GM23338 (cell line): Measurements from ENCODE around the gene VANGL1. TPM values are rescaled to one million over a fixed set of nuclear protein-coding genes. Genes with fewer than 3 reads are reported as not detected.

ENCODE experiments used
- ATAC-seq: fragments of 200-7000 bp; cut with Tn5 transposase; 3 replicates; pipeline ENCODE4 v1.9.1; 2020
- DNase-seq: peaks from one replicate; pipeline ENCODE4 v3.0.0-alpha.2; 2015; ENCODE audit warnings: low spot score
- H2AFZ ChIP-seq: fragments of 200-600 bp; sonication (generic); 2 replicates; pipeline ENCODE4 v1.8.0; 2016; ENCODE audit warnings: antibody characterized with exemption, mild to moderate bottlenecking, moderate library complexity
- H3F3A ChIP-seq: fragments of 200-600 bp; sonication (generic); replicated peaks from 2 replicates; pipeline ENCODE4 v1.8.0; 2017; ENCODE audit warnings: antibody characterized with exemption, mixed run types, low read depth
- H3K27ac ChIP-seq: fragments of 200-600 bp; sonication (generic); 2 replicates; pipeline ENCODE4 v1.6.1; 2016; ENCODE audit warnings: low read depth
- H3K27me3 ChIP-seq: fragments of 200-600 bp; sonication (generic); 2 replicates; pipeline ENCODE4 v1.8.0; 2016; ENCODE audit warnings: mild to moderate bottlenecking, mixed run types, moderate library complexity; ENCODE audit not compliant: insufficient read depth
- H3K36me3 ChIP-seq: fragments of 200-600 bp; sonication (generic); 2 replicates; pipeline ENCODE4 v1.8.0; 2016; ENCODE audit warnings: mild to moderate bottlenecking; ENCODE audit not compliant: insufficient read depth
- H3K4me1 ChIP-seq: fragments of 200-600 bp; sonication (generic); 2 replicates; pipeline ENCODE4 v1.8.0; 2016; ENCODE audit warnings: mild to moderate bottlenecking, moderate library complexity; ENCODE audit not compliant: insufficient read depth
- H3K4me2 ChIP-seq: fragments of 200-600 bp; sonication (generic); 2 replicates; pipeline ENCODE4 v1.7.1; 2017; ENCODE audit warnings: mixed run types
- H3K4me3 ChIP-seq: fragments of 200-600 bp; sonication (generic); 2 replicates; pipeline ENCODE4 v1.6.1; 2016; ENCODE audit warnings: mixed run types
- H3K79me2 ChIP-seq: fragments of 200-600 bp; sonication (generic); replicated peaks from 2 replicates; pipeline ENCODE4 v1.8.0; 2017; ENCODE audit warnings: mild to moderate bottlenecking; ENCODE audit not compliant: insufficient read depth
- H3K9me2 ChIP-seq: fragments of 200-600 bp; sonication (generic); 2 replicates; pipeline ENCODE4 v1.8.0; 2017; ENCODE audit not compliant: insufficient read depth
- H4K20me1 ChIP-seq: fragments of 200-600 bp; sonication (generic); replicated peaks from 2 replicates; pipeline ENCODE4 v1.8.0; 2017; ENCODE audit warnings: mild to moderate bottlenecking; ENCODE audit not compliant: insufficient read depth
- H3K27ac Mint-ChIP-seq: 2 replicates; pipeline ENCODE4 v1.8.0; 2020; ENCODE audit warnings: inconsistent platforms, mild to moderate bottlenecking, moderate library complexity, mixed read lengths
- H3K27me3 Mint-ChIP-seq: 3 replicates; pipeline ENCODE4 v1.8.0; 2022; ENCODE audit warnings: low read depth, mild to moderate bottlenecking, moderate library complexity, mixed read lengths, inconsistent platforms; ENCODE audit not compliant: insufficient read depth, poor library complexity
- H3K36me3 Mint-ChIP-seq: 3 replicates; pipeline ENCODE4 v1.8.0; 2021; ENCODE audit warnings: low read depth, mild to moderate bottlenecking, inconsistent platforms, moderate library complexity, mixed read lengths
- H3K4me1 Mint-ChIP-seq: 3 replicates; pipeline ENCODE4 v1.8.0; 2020; ENCODE audit warnings: mild to moderate bottlenecking, inconsistent platforms, mixed read lengths
- H3K4me3 Mint-ChIP-seq: 3 replicates; pipeline ENCODE4 v1.8.0; 2021; ENCODE audit warnings: moderate library complexity, mild to moderate bottlenecking, inconsistent platforms, mixed read lengths
- H3K9me3 Mint-ChIP-seq: 3 replicates; pipeline ENCODE4 v1.8.0; 2020; ENCODE audit warnings: moderate library complexity, mild to moderate bottlenecking, inconsistent platforms, mixed read lengths
- CREB1 ChIP-seq: fragments of 250-450 bp; sonication (Bioruptor Pico); IDR thresholded peaks from 2 replicates; pipeline ENCODE4 v1.5.0; 2020; ENCODE audit warnings: low read depth, mild to moderate bottlenecking, moderate library complexity
- CTCF ChIP-seq, 2 experiments: fragments of 200-600 bp in 1 of 2; sonication (generic) in 1 of 2; conservative IDR thresholded peaks; 2 replicates each; pipeline versions ENCODE4 v1.5.1 to v1.6.1; 2016 to 2017; ENCODE audit warnings: antibody characterized with exemption in 2 of 2, low read depth in 2 of 2, mild to moderate bottlenecking in 2 of 2, moderate library complexity in 1 of 2
- EZH2phosphoT487 ChIP-seq: fragments of 200-600 bp; sonication (generic); IDR thresholded peaks from one replicate; pipeline ENCODE4 v1.8.1; 2018; ENCODE audit warnings: antibody characterized with exemption; ENCODE audit not compliant: unreplicated experiment
- JUNB ChIP-seq: IDR thresholded peaks from one replicate; pipeline ENCODE4 v1.6.1; 2016; ENCODE audit warnings: antibody characterized with exemption; ENCODE audit not compliant: unreplicated experiment
- NANOG ChIP-seq: IDR thresholded peaks from 2 replicates; pipeline ENCODE4 v1.6.1; 2016; ENCODE audit warnings: antibody characterized with exemption, borderline replicate concordance
- POLR2AphosphoS5 ChIP-seq: IDR thresholded peaks from 2 replicates; pipeline ENCODE4 v1.6.1; 2016; ENCODE audit warnings: antibody characterized with exemption, low read depth
- REST ChIP-seq: IDR thresholded peaks from one replicate; pipeline ENCODE4 v1.6.1; 2018; ENCODE audit warnings: antibody characterized with exemption; ENCODE audit not compliant: unreplicated experiment
- STAT1 ChIP-seq: IDR thresholded peaks from one replicate; pipeline ENCODE4 v1.6.1; 2016; ENCODE audit warnings: antibody characterized with exemption; ENCODE audit not compliant: unreplicated experiment
- ZNF114 ChIP-seq: fragments of 250-450 bp; sonication (Bioruptor Pico); IDR thresholded peaks from 2 replicates; pipeline ENCODE4 v1.5.0; 2020; ENCODE audit warnings: mild to moderate bottlenecking, moderate library complexity
- ZNF331 ChIP-seq: fragments of 250-450 bp; sonication (Bioruptor Pico); IDR thresholded peaks from 2 replicates; pipeline ENCODE4 v1.5.0; 2020; ENCODE audit warnings: low read depth, mild to moderate bottlenecking, moderate library complexity
- ZNF462 ChIP-seq: fragments of 250-450 bp; sonication (Bioruptor Pico); IDR thresholded peaks from 2 replicates; pipeline ENCODE4 v1.5.0; 2020; ENCODE audit warnings: mild to moderate bottlenecking, moderate library complexity
- polyA plus RNA-seq: library from polyadenylated mRNA; unstranded; fragments of >200 nt; fragmentation: Nextera tagmentation; extraction: Ambion mirVana; gene quantifications from 2 replicates; pipeline ENCODE4 v1.2.1, GENCODE V29; 2016
- total RNA-seq: library from RNA; depleted of rRNA; stranded (reverse); fragments of >200 nt; shearing (Covaris generic); gene quantifications from 2 replicates; pipeline ENCODE4 v1.2.3, GENCODE V29; 2014

The VANGL1 gene
- total and polyA plus RNA-seq, 2 experiments from 2014 or later: 4.4 to 14.4 TPM

GRCh38 chr1:115647047-115647446 lies 5.3 kb downstream of the VANGL1 start:
- no peaks in the 10 kb centered on the region for H3K36me3 ChIP-seq
- peaks cover 67% of the 10 kb centered on the region for H3K4me1 ChIP-seq
- H3K27me3 ChIP-seq: no peaks in the 10 kb centered on the region
- H3K4me2 ChIP-seq: no peak overlapping the region
- Mint-ChIP-seq H3K36me3 (peaks cover 7% of the 10 kb centered on the region), H3K9me3 (no peaks in the 10 kb centered on the region), H3K4me3 (no peak overlapping the region), H3K27me3 (peaks cover 9% of the 10 kb centered on the region), H3K4me1 (peaks cover 15% of the 10 kb centered on the region), H3K27ac (no peak overlapping the region)
- no peak overlapping the region for H3K4me3 ChIP-seq
- H3K79me2 ChIP-seq: peaks cover 80% of the 10 kb centered on the region
- TF ChIP-seq CREB1 (CRISPR knock-in tag) (no peak), JUNB (no peak), CTCF (conservative IDR thresholded peaks at IDR 0.05; ENCODE audit: low read depth in 2 of 2) (no peak), ZNF462 (no peak), ZNF331 (CRISPR knock-in tag) (no peak), POLR2AphosphoS5 (no peak), STAT1 (no peak), NANOG (no peak), ZNF114 (no peak), REST (no peak), EZH2phosphoT487 (no peak)
- peaks cover 5% of the 10 kb centered on the region; the same call in 1 of the 2 replicates for H3K9me2 ChIP-seq
- H3K27ac ChIP-seq: no peak overlapping the region
- H3F3A ChIP-seq: peaks cover 7% of the 10 kb centered on the region; the same call in 1 of the 2 replicates
- no peak overlapping the region for H2AFZ ChIP-seq
- ATAC-seq (no peak), DNase-seq (no peak)
- peaks cover 18% of the 10 kb centered on the region for H4K20me1 ChIP-seq
